Measurements from ENCODE around the gene BLOC1S4.

DNA sequence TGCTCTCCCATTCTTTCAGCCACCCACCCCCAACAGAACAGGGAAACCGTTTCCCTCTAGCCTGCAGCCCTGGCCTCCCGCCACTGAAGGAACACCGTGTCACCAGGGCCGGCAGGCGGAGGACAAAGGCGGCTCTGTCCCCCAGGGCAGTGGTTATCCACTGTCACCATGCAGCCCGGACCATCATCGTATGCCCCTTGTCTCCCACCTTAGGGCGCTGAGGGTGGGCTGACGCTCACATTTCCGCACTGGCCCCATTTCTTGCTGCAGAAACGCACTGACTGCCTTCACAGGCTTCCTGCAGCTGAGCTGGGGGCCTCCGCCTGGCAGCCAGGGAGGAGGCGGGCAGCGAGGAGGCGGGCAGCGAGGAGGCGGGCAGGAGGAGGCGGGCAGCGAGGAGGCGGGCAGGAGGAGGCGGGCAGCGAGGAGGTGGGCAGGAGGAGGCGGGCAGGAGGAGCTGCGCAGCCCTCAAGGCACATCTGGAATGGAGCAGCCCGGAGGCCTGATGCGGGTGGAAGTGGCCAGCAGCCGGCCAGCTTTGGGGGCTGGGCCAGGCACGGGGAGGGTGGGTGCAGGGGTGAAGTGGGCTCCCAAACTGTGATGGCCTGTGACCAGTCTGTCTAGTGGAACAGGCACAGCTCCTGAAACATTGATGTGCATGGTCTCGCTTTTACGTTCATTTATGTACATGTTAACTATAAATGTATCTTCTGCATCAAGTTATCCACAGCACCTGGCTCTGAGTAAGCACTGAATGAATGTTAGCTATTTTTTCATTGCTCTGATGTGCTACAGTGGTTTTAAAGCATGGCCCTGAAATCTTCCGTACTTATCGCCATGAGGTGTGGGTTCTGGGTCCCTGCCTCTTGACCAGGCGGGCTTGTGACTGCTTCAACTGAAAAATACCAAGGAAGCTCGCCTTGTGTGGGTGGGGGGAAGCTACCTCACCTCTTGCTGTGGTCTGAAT, 46.0 kb downstream of the BLOC1S4 start:
- TF ChIP-seq EZH2 (IDR thresholded peaks at IDR 0.05; ENCODE audit: low read length, unreplicated experiment) (no peak), EZH2phosphoT487 (IDR thresholded peaks at IDR 0.05; ENCODE audit: borderline replicate concordance, low read length) (no peak)
- TF ChIP-seq, protein P1, sequence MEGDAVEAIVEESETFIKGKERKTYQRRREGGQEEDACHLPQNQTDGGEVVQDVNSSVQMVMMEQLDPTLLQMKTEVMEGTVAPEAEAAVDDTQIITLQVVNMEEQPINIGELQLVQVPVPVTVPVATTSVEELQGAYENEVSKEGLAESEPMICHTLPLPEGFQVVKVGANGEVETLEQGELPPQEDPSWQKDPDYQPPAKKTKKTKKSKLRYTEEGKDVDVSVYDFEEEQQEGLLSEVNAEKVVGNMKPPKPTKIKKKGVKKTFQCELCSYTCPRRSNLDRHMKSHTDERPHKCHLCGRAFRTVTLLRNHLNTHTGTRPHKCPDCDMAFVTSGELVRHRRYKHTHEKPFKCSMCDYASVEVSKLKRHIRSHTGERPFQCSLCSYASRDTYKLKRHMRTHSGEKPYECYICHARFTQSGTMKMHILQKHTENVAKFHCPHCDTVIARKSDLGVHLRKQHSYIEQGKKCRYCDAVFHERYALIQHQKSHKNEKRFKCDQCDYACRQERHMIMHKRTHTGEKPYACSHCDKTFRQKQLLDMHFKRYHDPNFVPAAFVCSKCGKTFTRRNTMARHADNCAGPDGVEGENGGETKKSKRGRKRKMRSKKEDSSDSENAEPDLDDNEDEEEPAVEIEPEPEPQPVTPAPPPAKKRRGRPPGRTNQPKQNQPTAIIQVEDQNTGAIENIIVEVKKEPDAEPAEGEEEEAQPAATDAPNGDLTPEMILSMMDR (conservative IDR thresholded peaks at IDR 0.05; ENCODE audit: low read depth, low read length) = no peak
